DND-41 (cell line): ENCODE data around the gene ETV4.

Source experiments
- CTCF ChIP-seq: IDR thresholded peaks from 2 replicates; pipeline ENCODE4 v1.5.1; 2012; ENCODE audit warnings: borderline replicate concordance, low read length, moderate library complexity, mild to moderate bottlenecking; ENCODE audit not compliant: poor library complexity, severe bottlenecking; ENCODE audit errors: extremely low read depth
- EZH2 ChIP-seq: IDR thresholded peaks from 3 replicates; pipeline ENCODE4 v1.6.1; 2012; ENCODE audit warnings: borderline replicate concordance, low read depth, mild to moderate bottlenecking, moderate library complexity, low read length, inconsistent platforms; ENCODE audit not compliant: severe bottlenecking

- TF ChIP-seq EZH2 (no peak), CTCF (no peak)
These were observed 31.7 kb upstream of the ETV4 start for GRCh38 chr17:43577664-43578403.
